Measurements from ENCODE around the gene GYPE. TPM values are rescaled to one million over a fixed set of nuclear protein-coding genes. Genes with fewer than 3 reads are reported as not detected.

Gene GYPE
- total RNA-seq, result 0.85 and 2.1 TPM in 2 replicates

DNA sequence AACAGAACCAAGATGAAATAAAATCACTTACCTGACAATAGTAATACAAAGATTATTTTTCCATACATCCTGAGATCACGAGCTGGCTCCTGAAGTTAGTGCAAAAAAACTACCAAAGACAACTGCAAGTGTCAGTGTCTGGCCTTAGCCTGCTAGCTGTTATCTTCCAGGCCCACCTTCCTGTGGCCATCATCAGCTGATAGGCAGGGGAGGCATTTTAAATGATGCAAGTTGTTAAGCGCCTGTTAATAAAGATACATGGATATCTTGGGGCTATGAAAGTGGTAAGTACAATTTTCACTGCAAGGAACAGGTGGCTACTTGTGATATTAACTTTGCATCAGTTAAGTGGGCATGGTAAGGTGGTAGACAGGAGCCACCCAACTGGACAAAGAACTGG lies at the start of gene GYPE:
GYPE (minus strand) TSS at position 120 of the 400 bp plus-strand sequence; CDS start at position 68, 52 bp downstream.

Other genes starting within 250 kb of the GYPE start
- gene FREM3, start 204.9 kb downstream of the GYPE start, total RNA-seq, result under 0.01 TPM in 1 of 2 replicates, not detected in the other
- not detected in 2 replicates for gene GYPB, start 113.8 kb upstream of the GYPE start, total RNA-seq
- not detected in 2 replicates for gene GYPA, start 235.2 kb upstream of the GYPE start, total RNA-seq